Adrenal gland (tissue), 12 donors: Measurements from ENCODE around the gene KCTD19. TPM values are rescaled to one million over a fixed set of nuclear protein-coding genes. Genes with fewer than 3 reads are reported as not detected.
A peak's percentile ranks its signal among the peaks of the same experiment; 100 is the strongest.

Experiments used
- DNase-seq, 7 donors: peaks; one replicate each; pipeline ENCODE4 v3.0.0-alpha.2; 2019 to 2020
- H3K27ac ChIP-seq, 5 donors: fragments of 200-600 bp; sonication (generic) in 4 of 5; 1 replicate in 3 of 5; 2 replicates in 2 of 5; pipeline versions ENCODE4 v1.5.1 to v1.8.0; 2016 to 2020; ENCODE audit warnings: mild to moderate bottlenecking in 1 of 5
- H3K27me3 ChIP-seq: fragments of 200-600 bp; 2 replicates; pipeline ENCODE4 v1.8.0; 2021
- H3K36me3 ChIP-seq, 2 donors: fragments of 200-600 bp; replicated peaks in 1 of 2; 1 replicate in 1 of 2; 2 replicates in 1 of 2; pipeline versions ENCODE4 v1.5.1 to v1.8.0; 2018 to 2022
- H3K4me1 ChIP-seq, 2 donors: fragments of 200-600 bp; replicated peaks in 1 of 2; 1 replicate in 1 of 2; 2 replicates in 1 of 2; pipeline versions ENCODE4 v1.5.1 to v1.8.0; 2018 to 2021
- H3K4me3 ChIP-seq, 4 donors: fragments of 200-600 bp; sonication (generic) in 3 of 4; one replicate each; pipeline ENCODE4 v1.5.1; 2016 to 2018
- H3K9me3 ChIP-seq, 3 donors: fragments of 200-600 bp; sonication (generic) in 1 of 3; replicated peaks in 1 of 3; 1 replicate in 2 of 3; 2 replicates in 1 of 3; pipeline versions ENCODE4 v1.5.1 to v1.8.0; 2016 to 2021
- POLR2A ChIP-seq, 2 donors: fragments of 450-650 bp; IDR thresholded peaks; one replicate each; pipeline ENCODE4 v1.6.1; 2017; ENCODE audit warnings: antibody characterized with exemption in 2 of 2, mild to moderate bottlenecking in 2 of 2, moderate library complexity in 1 of 2
- WGBS, 4 donors: extraction: QIAGEN DNeasy Blood & Tissue Kit in 2 of 4; methylation state at CpG; one replicate each; pipeline versions ENCODE4 v1.1.5 to v1.1.7; 2013 to 2017; 5-methylcytosine and 5-hydroxymethylcytosine counted together
- intact Hi-C, 2 donors: fragments of 100-400 bp; cut with DNase I; formaldehyde crosslinking; loops; one replicate each; pipeline versions ENCODE4 v1.14.1 to v1.15.0; 2022 to 2023
- polyA plus RNA-seq, 3 donors: library from polyadenylated mRNA; stranded (reverse); fragments of 200-250 nt in 2 of 3; fragments of 350-450 nt in 1 of 3; fragmentation: Illumina TruSeq in 1 of 3; extraction: RNeasy Lipid Tissue Mini Kit (QIAGEN cat#74804) in 1 of 3; gene quantifications; one replicate each; pipeline ENCODE4 v1.2.3, GENCODE V29; 2013 to 2014
- total RNA-seq, 9 donors: library from RNA; depleted of rRNA in 4 of 9; stranded (reverse); fragments of >200 nt in 4 of 9; fragments of 120-200 nt in 1 of 9; fragmentation: NEBNext Ultra II Directional in 1 of 9; extraction: Animal tissue kit (Norgen Biotek cat#: 25700) in 1 of 9; gene quantifications; one replicate each; pipeline versions ENCODE4 v1.1.0 to v1.2.4, GENCODE V29; 2013 to 2023
- TF ChIP-seq, protein P1 (sequence below), 6 experiments: fragments of 450-650 bp in 4 of 6; fragments of 200-600 bp in 2 of 6; sonication (generic) in 1 of 6; IDR thresholded peaks; 1 replicate in 5 of 6; 2 replicates in 1 of 6; pipeline versions ENCODE4 v1.5.1 to v1.8.0; 2016 to 2021; ENCODE audit warnings: antibody characterized with exemption in 6 of 6, mild to moderate bottlenecking in 2 of 6, moderate library complexity in 1 of 6
- donor health status: healthy with polysubstance abuse.
- donor health status: Bipolar disorder and iron deficiency.
- donor health status: DM: yes; HTN: yes; CAD: no.
- donor health status: DM: no; HTN: no; CAD: no.
- donor health status: DM: no; HTN: no; CAD: no.
- donor health status: DM: yes; HTN: yes; CAD: no.

KCTD19 gene
- total and polyA plus RNA-seq, 12 donors: 0.04 to 3.2 (median 0.18) TPM; not detected in 7

- no peak overlapping the region for H3K27ac ChIP-seq
- peaks cover 5% of the 10 kb centered on the region for H3K27me3 ChIP-seq
- peaks cover 12 to 13% of the 10 kb centered on the region in 2 donors for H3K4me1 ChIP-seq
- H3K4me3 ChIP-seq: no peak overlapping the region
- 76 to 94% (median 88%) methylated on average over 2 to 4 of the region's 4 CpGs for WGBS, 4 donors
- no peak for TF ChIP-seq POLR2A (IDR thresholded peaks at IDR 0.05)
- TF ChIP-seq, protein P1, sequence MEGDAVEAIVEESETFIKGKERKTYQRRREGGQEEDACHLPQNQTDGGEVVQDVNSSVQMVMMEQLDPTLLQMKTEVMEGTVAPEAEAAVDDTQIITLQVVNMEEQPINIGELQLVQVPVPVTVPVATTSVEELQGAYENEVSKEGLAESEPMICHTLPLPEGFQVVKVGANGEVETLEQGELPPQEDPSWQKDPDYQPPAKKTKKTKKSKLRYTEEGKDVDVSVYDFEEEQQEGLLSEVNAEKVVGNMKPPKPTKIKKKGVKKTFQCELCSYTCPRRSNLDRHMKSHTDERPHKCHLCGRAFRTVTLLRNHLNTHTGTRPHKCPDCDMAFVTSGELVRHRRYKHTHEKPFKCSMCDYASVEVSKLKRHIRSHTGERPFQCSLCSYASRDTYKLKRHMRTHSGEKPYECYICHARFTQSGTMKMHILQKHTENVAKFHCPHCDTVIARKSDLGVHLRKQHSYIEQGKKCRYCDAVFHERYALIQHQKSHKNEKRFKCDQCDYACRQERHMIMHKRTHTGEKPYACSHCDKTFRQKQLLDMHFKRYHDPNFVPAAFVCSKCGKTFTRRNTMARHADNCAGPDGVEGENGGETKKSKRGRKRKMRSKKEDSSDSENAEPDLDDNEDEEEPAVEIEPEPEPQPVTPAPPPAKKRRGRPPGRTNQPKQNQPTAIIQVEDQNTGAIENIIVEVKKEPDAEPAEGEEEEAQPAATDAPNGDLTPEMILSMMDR (IDR thresholded peaks at IDR 0.05): no peak
- peak in 1 of 7 donors; percentile 6 for DNase-seq
- intact Hi-C loops: no loop called here
- no peaks in the 10 kb centered on the region for H3K9me3 ChIP-seq
- H3K36me3 ChIP-seq: no peaks in the 10 kb centered on the region
These were observed 73.7 kb downstream of the KCTD19 start for GRCh38 chr16:67252609-67253497.

GRCh38 chr16:67250045-67250327, 76.6 kb downstream of the KCTD19 start:
- Histone ChIP-seq H3K9me3 (no peaks in the 10 kb centered on the region), H3K4me3 (no peak overlapping the region), H3K27ac (no peak overlapping the region), H3K4me1 (peaks cover 21 to 26% of the 10 kb centered on the region in 2 donors), H3K27me3 (peaks cover 5% of the 10 kb centered on the region), H3K36me3 (no peaks in the 10 kb centered on the region)
- peak in 1 of 7 donors; percentile 4 for DNase-seq
- intact Hi-C loops: no loop called here
- WGBS, 4 donors: 71 to 85% (median 81%) methylated on average over 4 of the region's 4 CpGs
- TF ChIP-seq, protein P1 (IDR thresholded peaks at IDR 0.05): no peak
- no peak for TF ChIP-seq POLR2A (IDR thresholded peaks at IDR 0.05)

DNA sequence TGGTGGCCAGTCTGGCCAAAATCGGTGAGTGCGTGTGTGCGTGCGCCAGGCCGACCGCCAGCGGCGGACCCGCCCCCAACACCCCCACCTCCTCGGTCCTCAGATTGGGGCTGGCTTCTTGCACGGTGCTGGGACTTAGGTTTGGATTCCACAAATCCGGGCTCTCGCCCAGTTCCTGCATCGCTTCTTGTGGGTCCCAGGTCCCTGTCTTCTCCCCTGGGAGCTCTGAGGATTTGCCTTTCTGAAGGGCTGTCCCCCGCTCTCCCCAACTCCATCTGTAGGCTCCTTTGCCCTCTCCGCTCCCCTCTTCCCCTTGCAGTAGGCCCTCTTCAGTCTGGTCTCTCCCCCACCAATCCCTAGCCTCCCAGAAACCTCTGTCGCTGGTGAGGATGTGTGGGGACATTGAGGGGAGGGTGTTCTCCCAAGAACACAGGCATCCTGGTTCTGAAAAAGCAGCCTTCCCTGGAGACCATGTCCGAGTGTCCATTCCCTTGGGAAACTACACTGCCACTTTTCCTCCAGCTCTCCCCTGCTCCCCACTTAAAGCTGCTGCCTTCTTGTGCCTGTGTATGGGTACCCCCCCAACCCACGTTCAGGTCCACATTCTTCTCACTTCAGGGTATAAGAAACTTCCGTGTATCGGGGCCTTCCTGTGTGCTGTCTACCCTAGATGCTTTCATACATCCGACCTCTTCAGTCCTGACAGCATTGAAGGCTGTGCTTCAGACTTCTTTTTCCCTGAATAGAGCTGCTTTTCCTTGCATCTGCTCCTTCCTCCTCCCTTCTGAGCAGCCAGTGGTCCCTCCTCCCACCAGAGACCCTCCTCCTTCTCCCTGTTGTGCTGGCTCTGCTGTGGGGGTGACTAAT, 77.1 kb downstream of the KCTD19 start:
- Histone ChIP-seq H3K27ac (no peak overlapping the region), H3K9me3 (no peaks in the 10 kb centered on the region), H3K36me3 (no peaks in the 10 kb centered on the region), H3K27me3 (peaks cover 5% of the 10 kb centered on the region), H3K4me1 (peaks cover 27 to 32% of the 10 kb centered on the region in 2 donors), H3K4me3 (peak overlapping the region in 2 of 4 donors; percentile 18 to 89)
- TF ChIP-seq, protein P1 (IDR thresholded peaks at IDR 0.05): no peak
- no peak for TF ChIP-seq POLR2A (IDR thresholded peaks at IDR 0.05)
- peak in 3 of 7 donors; percentile 16 to 22 (median 19) for DNase-seq
- intact Hi-C loops: no loop called here
- WGBS, 4 donors: 26 to 49% (median 37%) methylated on average over 9 to 22 of the region's 22 CpGs
